CD1c-positive myeloid dendritic cell (primary cell): ENCODE data around the gene GALNT13.

Experiments
- DNase-seq: peaks from one replicate; pipeline ENCODE4 v3.0.0-alpha.2; 2016; ENCODE audit errors: extremely low spot score

Gene GALNT13

DNA sequence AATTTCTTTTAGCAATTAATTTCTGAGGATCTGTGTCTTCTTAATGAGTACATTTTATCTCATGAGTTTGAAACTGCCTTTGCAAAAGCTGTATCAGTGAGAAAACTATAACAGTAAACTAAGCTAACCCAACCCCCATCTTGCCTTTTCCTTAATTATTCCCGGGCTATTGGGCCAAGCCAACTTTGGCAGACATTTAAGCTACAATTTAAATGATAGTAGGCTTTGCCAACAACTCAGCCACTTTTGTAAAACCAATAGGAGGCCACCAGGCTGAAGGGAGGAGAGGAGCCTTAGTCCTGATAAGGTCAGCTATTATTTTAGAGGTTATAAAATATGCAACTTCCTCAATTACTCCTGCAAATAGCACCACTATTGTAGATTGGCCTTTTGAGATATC, 608.8 kb downstream of the GALNT13 start:
- DNase-seq, result no peak

DNA sequence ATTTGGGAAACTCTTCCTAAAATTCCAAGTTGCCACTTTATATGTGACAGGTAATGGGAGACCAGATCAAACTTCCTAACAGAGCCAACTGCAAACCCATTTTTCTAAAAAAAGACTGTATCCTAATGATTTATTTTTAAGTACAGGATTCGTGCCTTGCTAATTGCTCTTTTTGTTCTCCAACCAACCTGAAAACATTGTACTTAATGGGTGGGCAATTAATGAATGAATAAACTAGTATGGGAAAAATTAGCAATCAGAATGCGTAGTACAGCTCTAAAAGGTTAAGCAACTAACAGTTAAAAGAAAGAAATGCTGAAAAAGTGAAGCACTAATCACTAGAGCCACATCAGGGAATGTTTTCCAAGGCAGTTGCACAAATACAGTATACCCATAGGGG, 609.6 kb downstream of the GALNT13 start:
- no peak for DNase-seq

DNA sequence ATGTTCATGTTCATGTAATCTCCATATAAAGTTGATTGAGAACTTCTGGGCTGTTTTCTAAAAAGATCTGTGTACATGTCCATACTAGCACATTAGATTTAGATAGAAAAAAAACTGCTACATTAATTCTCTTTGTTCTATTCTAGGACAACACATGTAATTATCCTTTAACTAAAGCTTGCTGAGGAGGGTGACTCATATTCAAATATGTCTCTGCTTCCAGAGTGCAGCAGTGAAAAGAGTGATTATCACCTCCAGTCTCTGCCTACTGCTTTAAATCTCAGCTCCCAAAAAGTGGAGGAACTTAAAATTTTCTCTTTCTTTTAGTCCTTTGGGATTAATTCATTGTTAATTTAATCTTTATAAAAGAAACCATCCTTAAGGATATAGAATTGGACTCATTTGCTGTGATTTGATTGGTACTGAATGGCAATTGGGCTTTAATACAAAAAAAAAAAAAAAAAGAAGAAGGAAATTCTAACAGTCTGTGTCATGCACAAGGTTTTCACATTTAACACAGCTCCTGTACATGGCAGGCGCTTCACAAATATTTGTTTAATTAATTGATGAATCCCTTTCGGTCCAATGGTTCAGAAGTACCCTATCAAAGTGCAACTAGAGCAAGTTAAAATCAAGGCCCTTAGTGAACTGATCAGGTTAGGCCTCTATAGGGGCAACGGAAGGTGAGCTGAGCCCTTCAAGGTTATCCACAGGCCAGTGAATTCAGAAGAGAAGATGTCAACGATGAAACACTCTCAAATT, 612.8 kb downstream of the GALNT13 start:
- no peak for DNase-seq

DNA sequence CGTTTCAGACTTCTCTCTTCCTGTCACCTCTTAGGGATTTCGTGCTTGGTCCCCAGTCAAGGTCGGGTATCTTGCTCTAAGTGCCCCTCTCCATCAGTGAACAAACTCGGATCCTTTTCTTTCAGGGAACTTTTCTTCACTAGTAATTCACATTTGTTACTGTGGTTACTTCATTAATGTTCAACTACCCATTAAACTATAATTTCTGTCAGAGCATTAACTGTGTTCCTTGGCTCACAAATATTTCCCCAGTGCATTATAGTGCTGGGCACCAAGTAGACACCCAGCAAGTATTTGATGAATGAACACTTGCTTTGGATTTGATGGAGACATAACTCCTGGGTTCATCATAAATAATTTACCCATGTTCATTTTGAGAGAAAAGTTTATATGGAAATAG, 617.1 kb downstream of the GALNT13 start:
- no peak for DNase-seq

DNA sequence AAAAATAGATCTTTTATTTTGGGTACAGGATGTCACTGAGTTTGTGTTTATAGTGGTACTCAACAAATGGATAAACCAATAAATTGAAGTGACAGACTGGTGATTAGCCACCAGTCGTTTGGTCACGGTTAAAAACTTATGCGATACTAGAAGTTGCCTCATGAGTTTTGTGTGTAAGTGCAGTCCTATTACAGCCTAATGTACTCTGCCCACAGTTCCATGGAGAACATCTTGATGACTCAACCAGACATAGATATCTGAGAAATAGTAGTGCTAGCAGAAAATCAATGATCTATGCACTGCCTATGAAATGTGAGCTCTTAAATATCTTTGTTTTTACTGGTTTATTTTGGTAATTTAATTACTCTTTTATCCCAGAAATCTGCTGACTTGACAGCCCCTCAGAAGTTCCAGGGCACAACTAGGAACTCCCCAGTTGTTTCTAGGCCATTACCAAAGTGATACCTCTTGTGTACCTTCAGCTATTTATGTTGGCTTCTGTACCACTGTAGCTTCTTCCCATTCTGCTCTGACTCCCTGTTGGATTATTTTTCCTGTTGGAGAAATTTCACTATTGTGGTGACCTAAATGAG, 617.6 kb downstream of the GALNT13 start:
- DNase-seq, result no peak

DNA sequence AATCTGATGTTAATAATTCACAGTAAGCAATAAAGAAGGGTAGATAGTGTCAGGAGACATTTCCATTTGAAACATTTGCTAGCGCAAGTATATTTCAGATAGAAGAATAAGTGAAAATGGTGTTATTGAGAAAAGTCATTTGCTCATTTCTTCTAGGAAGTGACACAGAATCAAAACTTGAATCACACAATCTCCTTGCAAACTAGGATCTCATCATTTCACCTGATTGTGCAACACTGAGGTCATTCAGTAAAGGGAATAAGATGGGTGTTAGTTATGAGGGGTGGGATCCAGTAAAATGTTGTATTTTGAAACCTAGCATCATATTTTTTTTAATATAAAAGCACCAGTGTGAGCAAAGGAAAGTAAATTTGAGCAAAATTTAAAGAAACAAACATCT, 618.8 kb downstream of the GALNT13 start:
- no peak for DNase-seq

DNA sequence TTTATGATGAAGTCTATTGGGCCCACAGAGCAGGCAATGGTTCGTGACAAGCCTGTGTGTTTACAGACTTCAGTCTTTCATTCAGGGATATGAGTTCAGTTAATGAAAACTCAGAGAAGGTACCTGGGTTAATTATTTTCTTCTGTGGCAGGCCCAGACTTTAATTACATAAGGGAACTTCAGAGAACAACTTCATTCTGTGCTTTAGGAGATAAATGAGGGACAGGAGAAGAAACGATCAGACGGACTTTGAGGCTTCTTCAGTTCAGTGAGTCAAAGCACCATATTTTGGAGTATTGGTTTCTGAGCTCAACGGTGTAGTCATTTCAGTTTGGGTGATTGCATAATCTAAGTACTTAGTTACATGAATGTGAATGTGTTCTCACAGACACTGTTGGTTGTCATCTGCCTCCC, 623.7 kb downstream of the GALNT13 start:
- DNase-seq, result no peak

DNA sequence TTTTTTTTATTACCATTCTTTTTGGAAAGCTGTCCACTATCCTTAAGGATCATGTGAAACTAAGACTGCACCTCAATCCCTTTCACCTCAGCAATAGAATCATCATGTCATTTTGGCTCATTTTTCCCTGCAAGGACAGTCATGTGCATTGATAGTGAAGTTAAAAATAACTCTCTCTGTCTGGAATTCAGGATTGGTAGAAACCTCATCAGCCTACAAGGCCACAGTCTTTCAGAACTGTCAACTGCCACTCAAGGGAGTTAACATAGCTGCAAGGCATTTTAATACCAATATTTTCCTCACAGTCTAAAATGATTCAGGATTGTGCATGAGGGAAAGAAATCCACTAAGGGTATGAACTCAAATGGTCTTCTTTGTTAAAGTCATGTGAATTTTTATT, 625.3 kb downstream of the GALNT13 start:
- DNase-seq, result no peak
